HCEC 1CT (cell line): ENCODE results near the gene ADGRG3.

Experiments used
- DNase-seq: peaks from one replicate; pipeline ENCODE4 v3.0.0-alpha.2; 2017

ADGRG3 gene

DNA sequence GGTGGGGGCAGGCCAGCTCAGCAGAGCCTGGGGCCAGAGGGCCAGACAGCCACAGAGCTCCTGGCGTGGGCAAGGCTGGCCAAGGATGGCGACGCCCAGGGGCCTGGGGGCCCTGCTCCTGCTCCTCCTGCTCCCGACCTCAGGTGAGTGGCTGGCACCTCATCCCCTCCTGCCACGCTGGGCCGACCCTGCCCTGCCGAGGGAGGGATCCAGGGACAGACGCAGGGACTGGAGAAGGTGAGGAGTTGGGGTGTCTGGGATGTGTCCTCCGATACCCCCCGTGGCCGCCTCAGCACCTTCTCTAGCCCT lies at the start of gene ADGRG3:
Gene ADGRG3 (plus strand): TSS at position 44 of the 309 bp plus-strand sequence. CDS start 42 bp downstream, at position 86.
- no peak for DNase-seq

DNA sequence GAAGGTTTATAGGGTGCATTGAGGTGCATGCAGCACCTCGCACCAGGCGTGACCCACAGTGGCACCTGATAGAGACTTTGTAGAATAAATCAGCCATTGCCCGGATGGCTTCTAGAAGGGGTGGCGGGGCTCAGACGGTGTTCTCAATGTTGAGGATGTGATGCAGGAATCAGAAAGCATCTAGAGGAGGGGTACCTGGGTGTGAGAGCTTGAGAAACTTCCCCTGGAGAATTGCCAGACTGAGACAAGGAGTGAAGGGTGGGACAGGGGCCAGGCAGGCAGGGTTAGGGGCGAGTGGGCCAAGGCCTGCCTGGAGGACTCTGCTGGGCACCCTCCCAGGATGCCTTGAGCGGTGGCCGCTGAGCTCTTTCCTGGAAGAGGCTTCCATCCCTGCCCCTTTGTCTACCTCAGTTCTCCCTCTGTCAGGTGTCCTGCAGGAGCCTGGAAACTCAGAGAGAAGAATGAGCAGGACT lies 48.9 kb upstream of the ADGRG3 start:
- DNase-seq, result no peak

GRCh38 chr16:57619606-57620334 lies 48.3 kb upstream of the ADGRG3 start:
- DNase-seq, result no peak

DNA sequence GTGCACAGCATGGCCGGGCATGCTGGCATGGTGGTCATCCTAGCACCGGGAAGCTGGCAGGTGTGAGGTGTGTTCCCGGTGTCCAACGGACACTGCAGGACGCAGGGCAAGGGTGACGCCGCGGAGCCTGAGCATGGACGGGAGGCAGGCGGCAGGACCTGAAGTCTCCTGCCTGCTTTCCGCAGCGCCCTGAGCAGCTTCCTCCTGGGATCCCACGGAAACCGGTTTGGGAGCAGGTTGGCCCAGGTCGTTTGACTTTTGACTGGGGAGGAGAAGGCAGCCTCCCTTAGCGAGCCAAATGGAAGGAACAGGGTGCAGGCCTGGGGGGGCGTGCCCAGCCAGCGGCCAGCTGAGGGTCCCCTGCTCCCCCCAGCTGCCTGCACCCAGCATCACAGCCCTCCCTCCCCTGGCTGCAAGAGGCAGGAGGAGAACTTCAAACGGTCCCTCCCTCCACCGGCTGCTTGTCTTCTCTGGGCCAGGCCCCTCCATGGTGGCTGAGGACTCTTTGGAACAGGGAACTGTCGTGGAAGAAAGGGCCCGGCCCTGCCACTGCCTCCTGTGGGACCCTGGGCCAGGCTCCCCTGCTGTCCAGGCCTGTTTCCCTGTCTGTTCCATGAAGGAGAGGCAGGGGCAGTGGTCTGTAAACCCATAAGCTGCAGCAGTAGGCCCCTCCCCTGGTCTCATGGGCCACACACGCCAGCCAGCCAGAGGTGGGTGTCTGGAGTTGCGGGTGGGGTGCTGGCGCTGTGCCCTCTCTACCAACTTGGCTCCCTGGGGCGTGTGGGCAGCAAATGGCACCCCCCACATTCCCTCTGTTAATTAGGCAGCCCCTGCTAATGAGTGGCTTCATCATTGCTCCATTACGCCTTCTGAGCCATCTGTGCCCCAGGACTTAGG lies 47.5 kb upstream of the ADGRG3 start:
- DNase-seq, result no peak

GRCh38 chr16:57621521-57622271 lies 46.4 kb upstream of the ADGRG3 start:
- DNase-seq, result no peak

- DNase-seq, result no peak
These were observed 45.5 kb upstream of the ADGRG3 start for GRCh38 chr16:57622361-57623250.

DNA sequence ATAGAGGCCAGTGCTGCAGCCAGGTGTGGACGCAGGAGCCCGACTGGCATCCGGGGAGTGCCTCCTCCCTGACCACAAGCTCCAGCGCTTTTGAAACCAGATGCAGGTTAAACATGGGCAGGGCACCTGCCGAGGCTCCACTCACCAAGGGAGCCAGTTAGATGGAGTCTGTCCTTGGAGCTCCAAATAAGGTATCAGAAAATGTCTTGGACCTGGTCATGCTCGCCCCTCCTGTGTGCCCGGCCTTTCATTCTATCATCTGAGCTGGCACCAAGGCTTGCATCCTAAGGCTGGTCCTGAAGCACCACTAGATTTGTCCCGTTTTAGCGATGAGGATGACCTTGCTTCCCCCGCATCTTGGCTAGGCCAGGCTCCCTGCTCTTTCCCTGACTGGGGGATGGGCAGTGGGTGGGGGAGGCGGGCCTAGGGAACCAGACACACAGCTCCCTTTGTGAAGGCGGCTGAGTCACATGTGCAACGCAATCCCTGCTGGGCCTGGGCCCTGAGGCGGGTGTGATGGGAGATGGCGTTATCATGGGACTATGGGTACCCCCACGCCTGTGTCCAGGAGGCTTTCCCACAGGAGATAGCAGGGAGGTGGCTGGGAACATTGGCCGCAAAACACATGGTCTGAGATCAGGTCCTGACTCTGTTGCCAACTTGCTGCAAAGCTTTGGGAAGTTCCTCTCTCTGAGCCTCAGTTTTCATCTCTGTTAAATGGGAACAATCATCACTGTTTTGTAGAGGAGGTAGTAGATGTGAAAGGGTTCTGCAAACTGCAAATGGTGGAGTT lies 44.7 kb upstream of the ADGRG3 start:
- no peak for DNase-seq

- DNase-seq, result no peak
These were observed 43.9 kb upstream of the ADGRG3 start for GRCh38 chr16:57624044-57624688.

- DNase-seq, result no peak
These were observed 43.2 kb upstream of the ADGRG3 start for GRCh38 chr16:57624806-57625500.

DNA sequence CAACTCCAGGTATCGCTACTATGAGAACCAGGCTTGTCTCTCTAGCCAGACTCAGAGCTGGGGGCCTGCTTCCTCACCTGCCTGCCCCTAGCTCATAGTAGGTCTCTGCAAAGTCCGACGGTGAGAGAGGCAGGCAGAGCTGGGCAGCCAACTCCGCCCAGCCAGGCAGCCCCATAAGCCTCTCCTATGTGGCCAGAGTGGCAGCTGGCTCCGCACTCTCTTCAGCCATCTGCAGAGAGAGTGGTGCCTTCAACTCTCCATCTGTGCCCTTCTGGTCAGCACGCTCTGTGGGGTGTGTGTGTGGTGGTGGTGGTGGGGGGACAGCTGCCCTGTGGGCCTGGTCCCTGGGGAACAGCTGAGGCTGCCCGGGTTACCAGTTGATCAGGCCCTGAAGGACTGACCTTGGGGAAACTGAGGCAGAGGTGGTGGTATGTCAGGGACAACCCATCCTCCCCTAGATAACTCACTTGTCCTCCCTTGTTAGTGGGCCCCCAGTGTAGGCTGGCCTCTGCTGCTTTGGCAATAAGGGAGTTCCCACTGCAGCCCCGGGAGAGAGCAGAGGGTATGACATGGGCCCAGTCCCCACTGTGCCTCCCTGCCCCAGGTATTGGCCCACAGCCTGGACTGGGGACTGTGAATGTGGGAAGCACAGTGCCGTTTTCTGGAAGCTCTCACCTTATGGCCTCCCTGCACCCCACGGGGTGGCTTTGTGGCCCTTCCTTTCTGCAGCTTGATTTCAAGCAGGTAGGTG lies 41.5 kb upstream of the ADGRG3 start:
- no peak for DNase-seq

- peak; percentile 70 for DNase-seq
These were observed 40.8 kb upstream of the ADGRG3 start for GRCh38 chr16:57627184-57627871.

DNA sequence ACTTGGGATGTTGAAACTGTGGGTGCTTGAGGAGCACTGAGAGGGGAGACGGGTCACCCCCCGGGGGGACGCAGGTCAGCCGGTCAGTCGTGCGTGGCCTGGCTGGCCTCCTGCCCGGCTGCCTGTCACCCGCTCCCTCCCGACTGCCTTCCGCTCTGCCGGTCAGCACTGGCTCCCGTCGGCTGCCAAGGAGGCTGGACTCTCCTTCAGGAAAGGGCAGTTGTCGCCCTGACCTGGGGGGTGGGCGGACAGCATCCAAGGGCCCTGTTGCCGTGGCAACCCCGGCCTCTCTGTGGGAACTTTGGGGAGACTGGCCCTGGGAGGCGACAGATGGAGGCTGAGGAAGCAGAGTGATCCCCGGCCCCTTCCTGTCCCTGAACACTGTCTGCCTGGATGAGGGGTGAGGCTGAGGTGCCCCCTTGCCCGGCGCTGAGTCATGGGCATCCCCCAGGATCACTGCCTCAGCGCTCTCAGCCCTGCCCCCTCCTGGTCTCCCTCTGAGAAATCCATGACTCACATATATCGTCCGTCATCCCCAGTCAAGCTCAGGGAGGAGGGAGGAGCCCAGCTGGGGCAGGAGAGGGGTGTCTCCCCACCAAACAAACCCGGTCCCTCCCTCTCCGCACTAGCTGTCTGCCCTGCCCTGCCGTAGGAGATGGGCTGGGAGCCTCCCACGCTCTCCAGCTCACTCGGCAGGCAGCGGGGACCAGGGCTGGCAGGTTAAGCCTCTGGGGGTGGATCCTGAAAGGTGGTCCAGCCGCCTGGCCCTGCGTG lies 39.9 kb upstream of the ADGRG3 start, which contains the start of gene ADGRG1:
Gene ADGRG1 (plus strand): TSS at position 623 of the 774 bp plus-strand sequence. CDS start 21,658 bp downstream, outside the sequence.
- peak; percentile 89 for DNase-seq

DNA sequence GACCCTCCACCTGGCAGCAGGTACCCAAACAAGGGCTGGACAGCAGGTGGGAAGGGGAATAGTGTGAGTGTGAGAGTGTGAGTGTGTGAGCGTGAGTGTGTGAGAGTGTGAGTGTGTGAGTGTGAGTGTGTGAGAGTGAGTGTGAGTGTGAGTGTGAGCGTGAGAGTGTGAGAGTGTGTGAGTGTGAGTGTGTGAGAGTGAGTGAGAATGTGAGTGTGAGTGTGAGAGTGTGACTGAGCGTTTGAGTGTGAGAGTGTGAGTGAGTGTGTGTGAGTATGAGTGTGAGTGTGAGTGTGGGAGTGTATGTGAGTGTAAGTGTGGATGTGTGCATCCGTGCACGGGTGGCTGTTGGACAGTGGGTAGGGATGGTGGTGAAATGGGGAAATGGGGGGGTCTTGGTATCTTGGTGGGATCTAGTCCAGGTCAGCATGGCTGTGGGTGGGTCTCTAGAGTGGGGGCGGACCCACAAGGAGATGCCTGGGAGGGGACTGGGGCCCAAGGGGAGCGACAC lies 39.3 kb upstream of the ADGRG3 start:
- DNase-seq, result no peak

GRCh38 chr16:57629516-57630406 lies 38.3 kb upstream of the ADGRG3 start:
- no peak for DNase-seq

- DNase-seq, result no peak
These were observed 37.7 kb upstream of the ADGRG3 start for GRCh38 chr16:57630407-57630797.
